ENCODE results near the gene ANKUB1.

DNA sequence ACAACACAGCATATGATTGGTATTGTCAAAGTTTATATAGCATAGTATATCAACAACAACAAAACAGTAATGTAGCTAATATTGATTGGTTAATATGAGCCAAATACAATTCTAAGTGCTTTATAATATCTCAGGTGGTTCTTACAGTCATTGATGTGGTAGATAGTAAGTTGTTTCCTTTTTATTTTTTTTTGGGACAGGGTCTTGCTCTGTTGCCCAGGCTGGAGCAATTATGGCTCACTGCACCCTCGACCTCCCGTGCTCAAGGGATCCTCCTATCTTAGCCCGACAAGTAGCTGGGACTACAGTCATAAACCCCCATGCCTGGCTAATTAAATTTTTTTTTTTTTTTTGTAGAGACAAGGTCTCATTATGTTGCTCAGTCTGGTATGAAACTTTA is 23.4 kb upstream of the ANKUB1 start:
- TF ChIP-seq, protein P1, sequence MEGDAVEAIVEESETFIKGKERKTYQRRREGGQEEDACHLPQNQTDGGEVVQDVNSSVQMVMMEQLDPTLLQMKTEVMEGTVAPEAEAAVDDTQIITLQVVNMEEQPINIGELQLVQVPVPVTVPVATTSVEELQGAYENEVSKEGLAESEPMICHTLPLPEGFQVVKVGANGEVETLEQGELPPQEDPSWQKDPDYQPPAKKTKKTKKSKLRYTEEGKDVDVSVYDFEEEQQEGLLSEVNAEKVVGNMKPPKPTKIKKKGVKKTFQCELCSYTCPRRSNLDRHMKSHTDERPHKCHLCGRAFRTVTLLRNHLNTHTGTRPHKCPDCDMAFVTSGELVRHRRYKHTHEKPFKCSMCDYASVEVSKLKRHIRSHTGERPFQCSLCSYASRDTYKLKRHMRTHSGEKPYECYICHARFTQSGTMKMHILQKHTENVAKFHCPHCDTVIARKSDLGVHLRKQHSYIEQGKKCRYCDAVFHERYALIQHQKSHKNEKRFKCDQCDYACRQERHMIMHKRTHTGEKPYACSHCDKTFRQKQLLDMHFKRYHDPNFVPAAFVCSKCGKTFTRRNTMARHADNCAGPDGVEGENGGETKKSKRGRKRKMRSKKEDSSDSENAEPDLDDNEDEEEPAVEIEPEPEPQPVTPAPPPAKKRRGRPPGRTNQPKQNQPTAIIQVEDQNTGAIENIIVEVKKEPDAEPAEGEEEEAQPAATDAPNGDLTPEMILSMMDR (IDR thresholded peaks at IDR 0.05 in 2 of 3, conservative IDR thresholded peaks at IDR 0.05 in 1 of 3; ENCODE audit: control insufficient read depth in 2 of 3, extremely low read depth in 1 of 3, insufficient read depth in 1 of 3, low read depth in 3 of 3, low read length in 3 of 3): no peak
- TF ChIP-seq POLR2A (IDR thresholded peaks at IDR 0.05; ENCODE audit: low read depth, low read length): no peak
- TF ChIP-seq, protein P2, sequence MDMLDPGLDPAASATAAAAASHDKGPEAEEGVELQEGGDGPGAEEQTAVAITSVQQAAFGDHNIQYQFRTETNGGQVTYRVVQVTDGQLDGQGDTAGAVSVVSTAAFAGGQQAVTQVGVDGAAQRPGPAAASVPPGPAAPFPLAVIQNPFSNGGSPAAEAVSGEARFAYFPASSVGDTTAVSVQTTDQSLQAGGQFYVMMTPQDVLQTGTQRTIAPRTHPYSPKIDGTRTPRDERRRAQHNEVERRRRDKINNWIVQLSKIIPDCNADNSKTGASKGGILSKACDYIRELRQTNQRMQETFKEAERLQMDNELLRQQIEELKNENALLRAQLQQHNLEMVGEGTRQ (IDR thresholded peaks at IDR 0.05; ENCODE audit: borderline replicate concordance, low read depth, low read length): no peak

Measured in GM12878 (cell line).